ENCODE measurements around the gene TEK.

GRCh38 chr9:27168951-27169350, 59.9 kb downstream of the TEK start:
- TF ChIP-seq CTCF (conservative IDR thresholded peaks at IDR 0.05), result no peak
- no peak for TF ChIP-seq EZH2 (IDR thresholded peaks at IDR 0.05; ENCODE audit: low read depth)

Measured in PC-9 (cell line).